ENCODE measurements around the gene ZBED1. TPM values are rescaled to one million over a fixed set of nuclear protein-coding genes. Genes with fewer than 3 reads are reported as not detected.
"Not testable (repeated sequence)": the region's sequence is repeated elsewhere in the genome, so short reads cannot be mapped to it uniquely, and the experiment has no call there.

ZBED1 gene
- total RNA-seq, result 40.6 and 40.7 TPM in 2 replicates

DNA sequence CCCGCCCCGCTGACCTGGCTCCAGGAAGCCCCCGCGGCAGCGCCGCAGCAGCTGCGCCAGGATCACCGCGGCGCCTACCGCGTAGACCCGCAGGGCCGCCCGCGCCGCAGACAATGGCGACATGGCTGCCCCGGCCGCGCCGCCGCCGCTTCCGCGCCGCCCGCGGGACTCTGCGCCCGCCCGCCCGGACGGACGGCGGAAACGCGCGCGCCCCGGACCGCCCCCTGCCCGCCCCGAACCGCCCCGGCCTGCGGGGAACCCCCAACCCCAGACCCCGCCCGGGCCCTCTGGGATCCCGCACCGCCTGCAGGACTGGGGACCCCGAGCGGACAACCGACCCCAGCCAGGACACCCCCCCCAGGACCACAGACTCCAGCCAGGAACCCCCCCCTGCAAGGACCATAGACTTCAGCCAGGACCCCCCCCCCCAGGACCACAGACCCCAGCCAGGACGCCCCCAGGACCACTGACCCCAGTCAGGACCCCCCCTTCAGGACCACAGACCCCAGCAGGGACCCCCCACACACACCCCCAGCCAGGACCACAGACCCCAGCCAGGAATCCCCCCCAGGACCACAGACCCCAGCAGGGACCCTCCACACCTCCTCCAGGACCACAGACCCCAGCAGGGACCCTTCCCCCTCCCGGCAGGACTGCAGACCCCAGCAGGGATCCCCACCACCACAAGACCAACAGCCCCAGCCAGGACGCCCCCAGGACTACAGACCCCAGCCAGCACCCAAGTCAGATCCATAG lies at the start of gene ZBED1, which contains the start of gene DHRSX:
Gene ZBED1, minus strand, starts transcription at position 174 of the 756 bp plus-strand sequence. CDS start 10,257 bp downstream, outside the sequence.
Gene DHRSX, minus strand, starts transcription at position 174 of the 756 bp plus-strand sequence. Its CDS starts 51 bp downstream, at position 123.
- intact Hi-C loops (cut with micrococcal nuclease), result loop anchor here (1.0 to 10.0 kb wide), 4 partner anchors 104 to 1109 kb away; partner anchors contain the start of gene SLC25A6

DNA sequence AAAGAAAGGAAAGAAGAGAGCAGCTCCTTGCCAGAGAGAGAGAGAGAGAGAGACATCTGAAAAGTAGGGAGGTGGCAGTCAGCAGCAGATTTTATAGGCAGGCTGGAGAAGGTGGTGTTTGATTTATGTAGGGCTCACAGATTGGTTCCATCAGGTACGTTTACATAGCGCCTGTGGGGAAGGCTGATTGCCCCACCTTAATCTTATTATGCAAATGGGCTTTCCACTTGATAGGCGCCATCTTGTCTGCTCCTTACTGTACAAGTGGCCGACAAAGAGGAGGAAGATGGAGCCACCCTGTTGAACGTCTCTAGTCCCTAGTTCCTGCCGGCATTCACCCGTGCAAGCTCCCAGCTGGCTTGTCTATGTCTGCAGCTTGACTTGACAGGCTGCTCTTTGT lies 49.1 kb upstream of the ZBED1 start:
- intact Hi-C loops (cut with micrococcal nuclease), result no loop called here

DNA sequence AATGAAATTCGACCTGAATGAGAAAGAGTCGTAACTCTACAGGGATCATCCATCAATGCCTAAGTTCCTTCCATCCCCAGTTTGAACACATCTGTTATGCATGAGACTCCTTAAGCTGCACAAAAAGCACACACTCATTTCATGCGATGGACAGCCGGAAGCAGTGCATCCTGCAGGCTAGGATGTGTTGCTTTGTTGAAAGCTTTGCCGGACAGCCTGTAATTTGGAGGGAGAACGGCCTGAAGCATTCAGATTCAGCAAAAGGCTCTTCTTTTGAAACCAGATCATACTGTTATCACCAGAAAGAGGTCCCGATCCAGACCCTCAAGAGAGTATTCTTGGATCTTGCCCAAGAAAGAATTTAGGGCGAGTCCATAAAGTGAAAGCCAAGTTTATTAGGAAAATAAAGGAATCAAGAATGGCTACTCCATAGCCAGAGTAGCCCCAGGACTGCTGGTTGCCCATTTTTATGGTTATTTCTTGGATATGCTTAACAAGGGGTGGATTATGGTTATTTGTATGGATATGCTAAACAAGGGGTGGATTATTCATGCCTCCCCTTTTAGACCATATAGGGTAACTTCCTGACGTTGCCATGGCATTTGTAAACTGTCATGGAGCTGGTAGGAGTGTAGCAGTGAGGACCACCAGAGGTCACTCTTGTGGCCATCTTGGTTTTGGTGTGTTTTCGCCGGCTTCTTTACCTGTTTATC lies 48.1 kb upstream of the ZBED1 start:
- intact Hi-C loops (cut with micrococcal nuclease), result no loop called here

DNA sequence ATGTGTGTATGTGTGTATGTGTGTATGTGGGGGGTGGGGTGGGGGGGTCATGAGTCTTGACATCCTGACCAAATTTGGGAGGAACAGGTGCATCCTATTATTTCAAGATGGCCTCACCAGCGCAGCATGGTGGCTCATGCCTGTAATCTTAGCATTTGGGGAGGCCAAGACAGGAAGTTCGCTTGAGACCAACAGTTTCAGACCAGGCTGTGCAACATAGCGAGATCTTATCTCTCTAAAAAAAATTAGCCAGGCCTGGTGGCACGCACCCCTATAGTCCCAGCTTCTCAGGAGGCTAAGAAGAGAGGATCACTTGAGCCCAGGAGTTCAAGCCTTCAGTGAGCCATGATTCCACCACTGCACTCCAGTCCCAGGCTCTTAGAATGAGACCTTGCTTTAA lies 47.0 kb upstream of the ZBED1 start:
- intact Hi-C loops (cut with micrococcal nuclease), result no loop called here

DNA sequence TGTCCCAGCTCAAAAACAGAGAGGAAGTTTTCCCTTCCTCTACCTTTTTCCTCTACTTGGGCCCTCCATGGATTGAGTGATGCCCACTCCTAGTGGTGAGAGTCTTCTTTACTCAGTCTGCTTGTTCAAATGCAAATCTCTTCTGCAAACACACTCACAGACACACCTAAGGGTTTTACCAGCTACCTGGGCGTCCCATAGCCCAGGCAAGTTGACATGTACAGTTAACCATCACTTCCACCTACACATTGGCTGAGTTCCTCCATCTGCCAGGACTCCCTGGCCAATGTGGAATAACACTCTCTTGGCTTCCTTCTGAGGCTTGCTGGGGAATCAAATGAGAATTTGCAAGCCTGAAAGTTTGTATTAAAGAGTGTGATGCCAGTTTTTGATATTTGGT lies 45.7 kb upstream of the ZBED1 start:
- intact Hi-C loops (cut with micrococcal nuclease), result no loop called here

DNA sequence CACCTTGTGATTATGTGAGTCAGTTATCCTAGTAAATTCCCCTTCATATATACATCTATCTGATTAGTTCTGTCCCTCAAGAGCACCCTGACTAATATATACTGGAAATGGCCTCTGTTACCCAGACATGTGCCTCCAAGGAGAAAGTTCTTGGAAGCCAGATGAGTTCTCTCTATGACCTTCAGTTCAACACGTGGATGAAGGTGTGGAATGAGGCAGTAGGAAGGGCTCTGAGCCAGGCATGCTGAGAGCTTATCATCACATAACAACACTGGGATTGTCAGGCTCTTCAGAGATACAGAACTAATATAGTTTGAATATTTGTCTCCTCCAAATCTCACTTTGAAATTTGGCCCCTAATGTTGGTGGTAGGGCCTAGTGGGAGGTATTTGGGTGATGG lies 44.4 kb upstream of the ZBED1 start:
- intact Hi-C loops (cut with micrococcal nuclease), result no loop called here

DNA sequence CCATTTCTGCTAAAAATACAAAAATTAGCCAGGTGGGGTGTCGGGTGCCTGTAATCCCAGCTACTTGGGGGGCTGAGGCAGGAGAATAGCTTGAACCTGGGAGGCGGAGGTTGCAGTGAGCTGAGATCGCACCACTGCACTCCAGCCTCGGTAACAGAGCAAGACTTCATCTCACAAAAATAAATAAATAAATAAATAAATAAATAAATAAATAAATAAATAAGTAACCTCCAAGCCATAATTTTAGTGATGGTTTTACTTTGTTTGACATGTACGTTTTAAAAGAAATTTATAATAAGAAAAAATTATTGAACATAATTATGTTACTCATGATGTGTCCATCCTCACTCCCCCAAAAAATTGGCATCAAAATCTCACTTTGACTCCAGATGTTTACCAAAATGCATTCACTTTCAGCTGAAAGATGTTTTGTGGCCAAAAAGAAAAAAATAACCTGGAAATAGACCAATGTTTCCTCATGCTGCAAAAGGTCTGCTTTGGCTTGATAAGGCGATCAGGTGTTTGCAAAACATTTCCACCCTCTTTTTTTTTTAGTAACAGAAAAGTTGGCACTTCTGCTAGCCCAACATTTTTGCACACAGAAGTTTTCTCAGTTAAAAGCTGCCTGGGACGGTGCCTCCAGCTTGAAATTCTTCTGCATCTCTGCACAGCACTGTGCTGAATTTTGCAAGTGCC lies 42.2 kb upstream of the ZBED1 start:
- intact Hi-C loops (cut with micrococcal nuclease), result no loop called here

DNA sequence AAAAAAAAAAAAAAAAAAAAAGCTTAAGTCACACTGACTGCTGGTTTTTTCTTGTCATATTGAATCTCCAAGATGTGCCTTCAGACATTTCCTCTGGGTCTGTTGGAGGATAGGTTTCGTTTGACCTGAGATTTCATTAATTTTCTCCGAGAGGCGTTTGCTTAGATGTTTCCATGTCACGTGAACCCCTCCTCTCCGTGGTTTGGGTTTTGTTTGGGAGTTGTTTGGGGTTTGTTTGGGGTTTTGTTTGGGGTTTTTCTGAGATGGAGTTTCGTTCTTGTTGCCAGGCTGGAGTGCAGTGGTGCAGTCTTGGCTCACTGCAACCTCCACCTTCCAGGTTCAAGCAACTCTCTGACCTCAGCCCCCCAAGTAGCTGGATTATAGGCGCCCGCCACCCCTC lies 40.8 kb upstream of the ZBED1 start:
- intact Hi-C loops (cut with micrococcal nuclease), result no loop called here

DNA sequence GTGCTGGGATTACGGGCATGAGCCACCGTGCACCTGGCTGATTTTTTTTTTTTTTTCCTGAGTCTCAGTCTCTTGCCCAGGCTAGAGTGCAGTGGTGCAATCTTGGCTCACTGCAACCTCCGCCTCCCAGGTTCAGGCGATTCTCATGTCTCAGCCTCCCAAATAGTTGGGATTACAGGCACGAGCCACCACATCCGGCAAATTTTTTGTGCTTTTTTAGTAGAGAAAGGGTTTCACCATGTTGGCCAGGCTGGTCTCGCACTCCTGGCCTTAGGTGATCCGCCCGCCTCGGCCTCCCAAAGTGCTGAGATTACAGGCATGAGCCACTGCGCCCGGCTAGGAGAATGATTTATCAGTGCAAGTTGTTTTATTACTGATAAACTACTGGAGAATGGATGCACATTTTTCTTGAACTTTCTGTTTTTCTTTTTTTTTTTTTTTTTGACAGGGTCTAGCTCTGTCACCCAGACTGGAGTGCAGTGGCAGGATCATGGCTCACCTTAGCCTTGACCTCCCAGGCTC lies 39.7 kb upstream of the ZBED1 start:
- intact Hi-C loops (cut with micrococcal nuclease), result no loop called here

DNA sequence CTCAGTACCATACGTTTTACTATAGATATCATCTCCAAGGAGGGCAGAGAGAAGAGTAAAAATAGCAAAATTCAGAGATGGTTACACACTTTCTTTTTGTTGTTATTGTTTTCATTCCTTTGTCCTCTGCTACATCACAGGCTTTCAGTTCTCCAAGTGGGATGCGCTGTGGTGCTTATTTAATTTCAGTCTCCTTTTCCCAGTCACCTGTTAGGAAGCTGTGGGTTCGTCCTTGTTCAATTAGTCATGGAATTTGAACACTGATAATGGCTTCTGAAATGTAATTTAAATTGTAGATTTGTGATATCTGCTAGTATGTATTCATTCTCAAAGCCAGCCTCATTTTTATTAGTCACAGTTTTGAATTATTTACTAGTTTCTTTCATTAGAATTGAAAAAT lies 38.8 kb upstream of the ZBED1 start:
- intact Hi-C loops (cut with micrococcal nuclease), result no loop called here

DNA sequence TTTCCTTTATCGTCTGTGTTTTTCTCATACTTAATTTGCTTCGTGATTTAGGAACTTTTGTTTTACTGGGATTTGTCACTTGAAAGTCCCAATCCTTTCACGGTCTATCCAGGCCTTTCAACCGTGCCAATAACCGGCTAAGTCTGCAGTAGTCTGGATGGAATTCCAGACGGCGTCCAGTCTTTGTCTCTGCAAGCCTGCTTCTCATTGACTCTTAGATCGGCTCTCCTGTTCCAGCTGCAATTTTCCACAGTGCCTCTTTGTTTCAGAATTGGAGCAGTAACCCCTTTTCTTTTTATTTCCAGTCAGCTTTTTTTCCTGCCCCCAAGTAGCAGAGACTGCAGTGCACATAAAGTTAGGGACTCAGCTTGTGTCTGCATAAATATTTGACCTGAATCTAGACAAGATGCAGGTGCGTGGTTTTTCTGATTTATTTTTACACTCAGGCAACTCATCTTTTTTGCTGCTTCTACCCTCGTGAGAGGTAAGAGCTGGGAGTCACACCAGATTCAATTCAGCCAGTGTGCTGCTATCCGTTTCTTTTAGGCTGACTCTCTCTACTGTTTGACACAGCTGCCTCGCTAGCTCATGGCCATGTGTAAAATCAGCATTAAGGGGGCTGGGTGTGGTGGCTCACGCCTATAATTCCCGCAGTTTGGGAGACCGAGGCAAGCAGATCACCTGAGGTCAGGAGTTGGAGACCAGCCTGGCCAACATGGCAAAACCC lies 37.4 kb upstream of the ZBED1 start:
- intact Hi-C loops (cut with micrococcal nuclease), result no loop called here

DNA sequence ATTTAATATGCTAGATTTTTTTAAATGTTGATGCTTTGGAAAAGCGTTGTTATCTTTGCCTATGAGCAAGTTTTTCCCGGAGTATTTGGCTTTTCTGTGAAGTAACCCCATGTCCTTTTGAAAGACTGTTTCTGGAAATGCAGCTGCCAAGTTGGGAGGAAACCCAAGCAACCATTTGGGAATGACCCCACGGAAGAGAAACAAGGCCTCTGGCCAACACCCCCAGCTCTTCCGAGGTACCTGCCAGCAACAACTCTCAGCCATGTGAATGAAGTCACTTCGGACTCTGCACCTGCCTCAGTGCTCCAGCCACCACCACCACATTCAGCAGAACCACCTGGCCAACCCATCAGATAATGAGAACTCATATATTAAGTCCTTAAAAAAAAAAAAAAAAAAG lies 36.2 kb upstream of the ZBED1 start:
- intact Hi-C loops (cut with micrococcal nuclease), result no loop called here

DNA sequence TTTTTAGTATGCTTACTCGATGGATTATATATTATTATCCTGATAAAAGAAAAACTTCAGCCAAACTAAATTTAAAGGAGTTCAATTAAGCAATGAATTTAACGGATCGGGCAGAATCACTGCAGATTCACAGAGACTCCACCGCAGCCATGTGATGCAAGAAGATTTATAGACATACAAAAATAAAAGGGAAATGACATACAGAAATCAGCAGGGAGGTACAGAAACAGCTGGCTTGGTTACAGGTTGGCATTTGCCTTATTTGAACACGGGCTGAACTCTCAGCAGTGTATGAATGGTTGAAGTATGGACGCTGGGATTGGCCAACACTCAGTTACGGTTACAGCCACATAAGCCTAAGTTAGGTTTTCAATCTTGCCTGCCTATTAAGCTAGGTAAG lies 35.4 kb upstream of the ZBED1 start:
- intact Hi-C loops (cut with micrococcal nuclease), result no loop called here

DNA sequence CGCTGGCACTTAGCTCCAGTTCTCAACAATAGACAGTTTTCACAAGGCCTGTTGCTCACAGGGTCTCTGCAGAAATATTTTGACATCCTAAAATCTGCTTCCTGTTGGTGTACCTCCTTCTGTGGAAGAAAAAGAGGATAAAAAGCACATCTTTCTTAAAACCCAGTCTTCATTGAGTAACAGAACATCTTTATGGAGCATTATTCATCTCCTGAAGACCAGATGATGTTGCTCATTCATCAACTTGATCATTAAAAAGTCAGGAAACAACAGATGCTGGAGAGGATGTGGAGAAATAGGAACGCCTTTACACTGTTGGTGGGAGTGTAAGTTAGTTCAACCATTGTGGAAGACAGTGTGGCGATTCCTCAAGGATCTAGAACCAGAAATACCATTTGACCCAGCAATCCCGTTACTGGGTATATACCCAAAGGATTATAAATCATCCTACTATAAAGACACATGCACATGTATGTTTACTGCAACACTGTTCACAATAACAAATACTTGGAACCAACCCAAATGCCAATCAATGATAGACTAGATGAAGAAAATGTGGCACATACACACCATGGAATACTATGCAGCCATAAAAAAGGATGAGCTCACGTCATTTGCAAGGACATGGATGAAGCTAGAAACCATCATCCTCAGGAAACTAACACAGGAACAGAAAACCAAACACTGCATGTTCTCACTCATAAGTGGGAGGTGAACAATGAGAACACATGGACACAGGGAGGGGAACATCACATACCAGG lies 33.7 kb upstream of the ZBED1 start:
- intact Hi-C loops (cut with micrococcal nuclease), result not testable (repeated sequence)

DNA sequence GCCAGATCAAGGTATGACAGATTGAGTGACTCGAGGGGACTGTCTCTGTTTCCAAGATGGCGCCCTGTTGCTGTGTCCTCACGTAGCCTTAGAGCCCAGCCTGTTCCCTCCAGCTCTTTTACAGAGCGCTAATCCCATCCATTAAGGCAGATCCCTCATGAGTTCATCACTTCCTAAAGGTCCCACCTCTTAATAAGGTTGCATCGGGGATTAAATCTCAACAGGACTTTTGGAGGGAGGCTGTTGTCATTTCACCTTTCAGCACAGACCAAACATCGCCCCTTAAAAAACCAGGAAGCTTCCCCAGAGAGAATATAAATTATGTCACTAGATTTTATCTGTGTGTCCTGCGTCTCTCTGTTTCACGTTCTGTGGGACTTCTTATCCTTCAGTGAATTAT lies 32.6 kb upstream of the ZBED1 start:
- intact Hi-C loops (cut with micrococcal nuclease), result no loop called here

DNA sequence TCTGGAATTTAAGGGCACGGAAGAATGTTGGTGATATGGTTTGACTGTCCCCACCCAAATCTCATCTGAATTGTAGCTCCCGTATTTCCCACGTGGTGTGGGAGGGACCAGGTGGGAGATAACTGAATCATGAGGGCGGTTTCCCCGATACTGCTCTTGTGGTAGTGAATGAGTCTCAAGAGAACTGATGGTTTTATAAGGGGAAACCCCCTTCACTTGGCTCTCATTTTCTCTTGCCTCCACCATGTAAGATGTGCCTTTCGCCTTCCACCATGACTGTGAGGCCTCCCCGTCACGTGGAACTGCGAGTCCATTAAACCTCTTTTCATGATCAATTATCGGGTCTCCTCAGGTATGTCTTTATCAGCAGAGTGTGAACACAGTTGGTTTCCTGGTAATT lies 25.6 kb upstream of the ZBED1 start:
- intact Hi-C loops (cut with micrococcal nuclease), result no loop called here

DNA sequence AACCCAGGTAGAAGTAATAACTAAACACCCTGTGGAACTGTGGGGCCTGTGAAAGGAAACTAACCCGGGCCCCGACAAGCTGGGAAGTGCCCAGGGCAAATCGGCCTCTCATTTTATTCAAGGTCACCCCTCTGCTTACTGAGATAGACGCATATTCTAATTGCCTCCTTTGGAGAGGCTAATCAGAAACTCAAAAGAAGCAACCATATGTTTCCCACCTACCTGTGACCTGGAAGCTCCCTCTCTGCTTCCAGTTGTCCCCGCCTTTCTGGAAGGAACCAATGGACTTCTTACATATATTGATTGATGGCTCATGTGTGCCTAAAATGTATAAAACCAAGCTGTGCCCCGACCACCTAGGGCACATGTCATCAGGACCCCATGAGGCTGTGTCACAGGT lies 23.1 kb upstream of the ZBED1 start:
- intact Hi-C loops (cut with micrococcal nuclease), result no loop called here

DNA sequence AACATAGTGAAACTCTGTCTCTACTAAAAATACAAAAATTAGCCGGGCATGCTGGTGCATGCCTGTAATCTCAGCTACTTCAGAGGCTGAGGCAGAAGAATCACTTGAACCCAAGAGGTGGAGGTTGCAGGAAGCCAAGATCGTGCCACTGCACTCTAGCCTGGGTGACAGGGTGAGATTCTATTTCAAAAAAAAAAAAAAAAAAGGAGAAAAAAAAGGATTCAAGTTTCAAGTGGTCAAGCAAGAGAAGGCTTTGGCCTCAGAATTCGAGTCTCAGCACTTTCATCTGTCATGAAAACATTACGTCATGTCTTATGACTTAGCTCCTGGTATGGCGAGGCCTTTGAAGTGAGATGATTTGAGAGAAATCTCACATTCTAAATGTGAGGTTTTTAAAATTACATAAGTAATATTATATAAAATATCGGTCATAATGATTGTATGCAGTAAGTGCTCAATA lies 21.2 kb upstream of the ZBED1 start:
- intact Hi-C loops (cut with micrococcal nuclease), result no loop called here

DNA sequence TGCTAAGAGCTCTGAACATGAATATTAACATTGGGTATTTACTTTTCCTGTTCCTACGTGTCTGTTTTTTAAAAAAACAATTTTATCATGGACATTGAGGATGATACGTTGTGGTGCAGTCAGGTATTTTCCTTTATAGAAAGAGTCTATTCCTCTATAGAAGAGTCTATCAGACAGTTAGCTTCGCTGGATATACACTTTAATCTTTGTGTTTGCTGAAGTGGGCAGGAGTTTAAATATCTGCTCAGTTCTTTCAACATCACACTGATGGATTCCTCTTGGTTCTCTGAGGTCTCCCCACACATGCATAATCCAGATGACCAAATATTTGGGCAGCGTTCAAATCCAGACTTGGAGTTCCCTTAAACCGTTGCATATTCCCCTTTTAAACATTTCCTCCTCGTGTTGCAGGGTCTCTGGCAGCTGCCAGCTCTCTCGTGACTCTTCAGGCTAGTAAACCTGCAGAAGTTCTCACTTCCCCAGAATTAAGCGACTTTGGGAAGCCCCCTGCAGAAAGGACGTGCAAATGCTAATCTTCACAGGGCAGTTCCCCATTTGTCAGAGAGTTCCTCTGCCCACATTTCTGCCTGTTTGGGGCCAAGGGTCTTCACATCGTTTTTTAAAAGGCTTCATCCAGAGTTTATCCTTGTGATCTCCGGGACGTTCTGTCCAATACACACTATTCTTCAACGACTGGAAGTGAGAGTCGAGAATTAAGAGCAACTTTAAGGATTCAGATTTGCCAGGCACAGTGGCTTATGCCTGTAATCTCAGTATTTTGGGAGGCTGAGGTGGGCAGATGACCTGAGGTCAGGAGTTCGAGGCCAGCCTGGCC lies 20.5 kb upstream of the ZBED1 start:
- intact Hi-C loops (cut with micrococcal nuclease), result no loop called here
